GM20000 (cell line): ENCODE results near the gene KCNG2.

Experiments
- DNase-seq: peaks from one replicate; pipeline ENCODE4 v3.0.0; 2012; ENCODE audit warnings: low spot score
- TF ChIP-seq, protein P1 (sequence below): IDR thresholded peaks from 2 replicates; pipeline ENCODE4 v1.5.1; 2012; ENCODE audit warnings: mild to moderate bottlenecking, control low read depth; ENCODE audit errors: extremely low read depth, missing control alignments

The KCNG2 gene

DNA sequence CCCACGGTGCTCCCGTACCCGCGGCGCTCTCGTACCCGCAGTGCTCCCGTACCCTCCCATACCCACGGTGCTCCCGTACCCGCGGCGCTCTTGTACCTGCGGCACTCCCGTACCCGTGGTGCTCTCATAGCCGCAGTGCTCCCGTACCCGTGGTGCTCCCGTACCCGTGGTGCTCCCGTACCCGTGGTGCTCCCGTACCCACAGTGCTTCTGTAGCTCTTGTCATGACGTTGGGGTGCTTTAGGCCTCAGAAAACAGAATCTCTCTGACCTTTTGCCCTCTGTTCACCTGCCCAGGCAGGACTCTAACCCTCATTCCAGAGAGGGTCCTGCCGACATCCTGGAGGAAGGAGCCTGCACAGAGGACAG, 118.4 kb downstream of the KCNG2 start:
- TF ChIP-seq, protein P1, sequence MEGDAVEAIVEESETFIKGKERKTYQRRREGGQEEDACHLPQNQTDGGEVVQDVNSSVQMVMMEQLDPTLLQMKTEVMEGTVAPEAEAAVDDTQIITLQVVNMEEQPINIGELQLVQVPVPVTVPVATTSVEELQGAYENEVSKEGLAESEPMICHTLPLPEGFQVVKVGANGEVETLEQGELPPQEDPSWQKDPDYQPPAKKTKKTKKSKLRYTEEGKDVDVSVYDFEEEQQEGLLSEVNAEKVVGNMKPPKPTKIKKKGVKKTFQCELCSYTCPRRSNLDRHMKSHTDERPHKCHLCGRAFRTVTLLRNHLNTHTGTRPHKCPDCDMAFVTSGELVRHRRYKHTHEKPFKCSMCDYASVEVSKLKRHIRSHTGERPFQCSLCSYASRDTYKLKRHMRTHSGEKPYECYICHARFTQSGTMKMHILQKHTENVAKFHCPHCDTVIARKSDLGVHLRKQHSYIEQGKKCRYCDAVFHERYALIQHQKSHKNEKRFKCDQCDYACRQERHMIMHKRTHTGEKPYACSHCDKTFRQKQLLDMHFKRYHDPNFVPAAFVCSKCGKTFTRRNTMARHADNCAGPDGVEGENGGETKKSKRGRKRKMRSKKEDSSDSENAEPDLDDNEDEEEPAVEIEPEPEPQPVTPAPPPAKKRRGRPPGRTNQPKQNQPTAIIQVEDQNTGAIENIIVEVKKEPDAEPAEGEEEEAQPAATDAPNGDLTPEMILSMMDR = no peak
- no peak for DNase-seq

- TF ChIP-seq, protein P1 = no peak
- DNase-seq = peak; percentile 28
These were observed 118.9 kb downstream of the KCNG2 start for GRCh38 chr18:79916546-79917168.

GRCh38 chr18:79917169-79917852, 119.6 kb downstream of the KCNG2 start:
- DNase-seq = peak; percentile 30
- TF ChIP-seq, protein P1 = no peak

- TF ChIP-seq, protein P1 = no peak
- DNase-seq = peak; percentile 24
These were observed 120.3 kb downstream of the KCNG2 start for GRCh38 chr18:79917853-79918614.

- TF ChIP-seq, protein P1 = no peak
- no peak for DNase-seq
These were observed 120.9 kb downstream of the KCNG2 start for GRCh38 chr18:79918615-79919011.

- DNase-seq = peak; percentile 23
- TF ChIP-seq, protein P1 = no peak
These were observed 121.4 kb downstream of the KCNG2 start for GRCh38 chr18:79919089-79919488.
